ENCODE results near the gene EN2. TPM values are rescaled to one million over a fixed set of nuclear protein-coding genes. Genes with fewer than 3 reads are reported as not detected.

Gene EN2
- total and polyA plus RNA-seq, 10 donors = 0.03 to 0.04 TPM; not detected in 8

- H3K27me3 ChIP-seq (replicated peaks in 1 of 7) = peaks cover 2 to 98% (median 91%) of the 10 kb centered on the region in 7 donors
- DNase-seq = peak; percentile 64
- H3K9me3 ChIP-seq = no peaks in the 10 kb centered on the region
- H3K36me3 ChIP-seq = no peaks in the 10 kb centered on the region
- no peak for TF ChIP-seq POLR2A (IDR thresholded peaks at IDR 0.05)
- TF ChIP-seq CTCF (IDR thresholded peaks at IDR 0.05 in 8 of 11, conservative IDR thresholded peaks at IDR 0.05 in 3 of 11) = no peak
- TF ChIP-seq POLR2AphosphoS5 (IDR thresholded peaks at IDR 0.05) = no peak
- WGBS, 5 donors = 3 to 5% (median 4%) methylated on average over 43 to 46 of the region's 46 CpGs
- intact Hi-C loops (cut with DNase I; ENCODE audit: low total_unique reads) = no loop called here
- peaks cover 7 to 60% (median 42%) of the 10 kb centered on the region in 6 donors for H3K4me1 ChIP-seq
- H3K4me3 ChIP-seq = no peak overlapping the region
- no peak overlapping the region for H3K27ac ChIP-seq
Measured at GRCh38 chr7:155450970-155451801, 6.7 kb upstream of the EN2 start.

- H3K27ac ChIP-seq = no peak overlapping the region
- WGBS, 5 donors = 11 to 17% (median 13%) methylated on average over 9 of the region's 9 CpGs
- H3K9me3 ChIP-seq = no peaks in the 10 kb centered on the region
- DNase-seq = peak; percentile 36
- H3K4me1 ChIP-seq = peaks cover 9 to 66% (median 48%) of the 10 kb centered on the region in 6 donors
- no peak overlapping the region for H3K4me3 ChIP-seq
- intact Hi-C loops (cut with DNase I; ENCODE audit: low total_unique reads) = no loop called here
- H3K27me3 ChIP-seq (replicated peaks in 1 of 7) = peaks cover 5 to 100% (median 96%) of the 10 kb centered on the region in 7 donors
- no peaks in the 10 kb centered on the region for H3K36me3 ChIP-seq
- TF ChIP-seq POLR2AphosphoS5 (IDR thresholded peaks at IDR 0.05) (no peak), CTCF (IDR thresholded peaks at IDR 0.05 in 8 of 11, conservative IDR thresholded peaks at IDR 0.05 in 3 of 11) (no peak), POLR2A (IDR thresholded peaks at IDR 0.05) (no peak)
Measured at GRCh38 chr7:155451840-155452239, 6.1 kb upstream of the EN2 start.

GRCh38 chr7:155452505-155453295 lies 5.2 kb upstream of the EN2 start:
- Histone ChIP-seq H3K4me1 (peaks cover 12 to 72% (median 54%) of the 10 kb centered on the region in 6 donors), H3K27me3 (replicated peaks in 1 of 7) (peaks cover 5 to 98% (median 97%) of the 10 kb centered on the region in 7 donors), H3K36me3 (no peaks in the 10 kb centered on the region), H3K27ac (no peak overlapping the region), H3K4me3 (no peak overlapping the region), H3K9me3 (no peaks in the 10 kb centered on the region)
- WGBS, 5 donors = 21 to 28% (median 26%) methylated on average over 5 of the region's 5 CpGs
- TF ChIP-seq POLR2AphosphoS5 (IDR thresholded peaks at IDR 0.05) = no peak
- no peak for TF ChIP-seq CTCF (IDR thresholded peaks at IDR 0.05 in 8 of 11, conservative IDR thresholded peaks at IDR 0.05 in 3 of 11)
- no peak for TF ChIP-seq POLR2A (IDR thresholded peaks at IDR 0.05)
- no peak for DNase-seq
- intact Hi-C loops (cut with DNase I; ENCODE audit: low total_unique reads) = no loop called here

Data from spleen (tissue), 11 donors.